ENCODE data around the gene SGCE.

DNA sequence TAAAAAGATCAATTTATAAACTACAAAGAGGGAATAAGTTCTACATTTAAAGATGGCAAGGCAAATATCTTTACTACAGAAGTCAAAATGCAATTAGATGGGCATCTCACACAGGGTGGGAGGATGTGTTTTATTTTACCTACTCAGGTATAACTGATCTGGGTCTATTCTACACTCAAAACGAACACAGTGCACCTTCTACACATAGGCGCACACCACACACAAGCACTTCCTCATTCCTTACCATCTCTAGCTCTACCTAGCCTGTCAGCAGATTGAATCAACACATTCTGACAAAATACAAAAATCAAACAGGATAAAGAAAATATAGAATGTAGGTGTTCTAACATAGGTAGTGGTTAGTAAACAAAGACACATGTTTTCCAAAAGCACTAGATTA, 64.8 kb downstream of the SGCE start:
- no peak for TF ChIP-seq POLR2AphosphoS5 (IDR thresholded peaks at IDR 0.05; ENCODE audit: low read depth, low read length)
- TF ChIP-seq, protein P1, sequence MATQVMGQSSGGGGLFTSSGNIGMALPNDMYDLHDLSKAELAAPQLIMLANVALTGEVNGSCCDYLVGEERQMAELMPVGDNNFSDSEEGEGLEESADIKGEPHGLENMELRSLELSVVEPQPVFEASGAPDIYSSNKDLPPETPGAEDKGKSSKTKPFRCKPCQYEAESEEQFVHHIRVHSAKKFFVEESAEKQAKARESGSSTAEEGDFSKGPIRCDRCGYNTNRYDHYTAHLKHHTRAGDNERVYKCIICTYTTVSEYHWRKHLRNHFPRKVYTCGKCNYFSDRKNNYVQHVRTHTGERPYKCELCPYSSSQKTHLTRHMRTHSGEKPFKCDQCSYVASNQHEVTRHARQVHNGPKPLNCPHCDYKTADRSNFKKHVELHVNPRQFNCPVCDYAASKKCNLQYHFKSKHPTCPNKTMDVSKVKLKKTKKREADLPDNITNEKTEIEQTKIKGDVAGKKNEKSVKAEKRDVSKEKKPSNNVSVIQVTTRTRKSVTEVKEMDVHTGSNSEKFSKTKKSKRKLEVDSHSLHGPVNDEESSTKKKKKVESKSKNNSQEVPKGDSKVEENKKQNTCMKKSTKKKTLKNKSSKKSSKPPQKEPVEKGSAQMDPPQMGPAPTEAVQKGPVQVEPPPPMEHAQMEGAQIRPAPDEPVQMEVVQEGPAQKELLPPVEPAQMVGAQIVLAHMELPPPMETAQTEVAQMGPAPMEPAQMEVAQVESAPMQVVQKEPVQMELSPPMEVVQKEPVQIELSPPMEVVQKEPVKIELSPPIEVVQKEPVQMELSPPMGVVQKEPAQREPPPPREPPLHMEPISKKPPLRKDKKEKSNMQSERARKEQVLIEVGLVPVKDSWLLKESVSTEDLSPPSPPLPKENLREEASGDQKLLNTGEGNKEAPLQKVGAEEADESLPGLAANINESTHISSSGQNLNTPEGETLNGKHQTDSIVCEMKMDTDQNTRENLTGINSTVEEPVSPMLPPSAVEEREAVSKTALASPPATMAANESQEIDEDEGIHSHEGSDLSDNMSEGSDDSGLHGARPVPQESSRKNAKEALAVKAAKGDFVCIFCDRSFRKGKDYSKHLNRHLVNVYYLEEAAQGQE (IDR thresholded peaks at IDR 0.05; ENCODE audit: insufficient read depth in 1 of 2, low read depth in 2 of 2, low read length in 2 of 2) = no peak
- TF ChIP-seq FOXP2 (optimal IDR thresholded peaks at IDR 0.05; ENCODE audit: borderline replicate concordance, extremely low read depth, extremely low read length, insufficient read depth) = no peak
- TF ChIP-seq SIN3A (IDR thresholded peaks at IDR 0.05; ENCODE audit: borderline replicate concordance, insufficient read depth, low read length) = no peak
- no peak for TF ChIP-seq TAF1 (IDR thresholded peaks at IDR 0.05; ENCODE audit: borderline replicate concordance, insufficient read depth, low read length)
